ENCODE results near the gene GLE1. TPM values are rescaled to one million over a fixed set of nuclear protein-coding genes. Genes with fewer than 3 reads are reported as not detected.
A peak's percentile ranks its signal among the peaks of the same experiment; 100 is the strongest.

GLE1 gene
- total RNA-seq, 6 experiments from 2014 or later: 22.2 to 26.7 (median 24.7) TPM

- H3K4me1 Mint-ChIP-seq (ENCODE audit: low read depth): peaks cover 26% of the 10 kb centered on the region
- H3K27ac Mint-ChIP-seq: peak overlapping the region; percentile 92
- TF ChIP-seq, protein P1, sequence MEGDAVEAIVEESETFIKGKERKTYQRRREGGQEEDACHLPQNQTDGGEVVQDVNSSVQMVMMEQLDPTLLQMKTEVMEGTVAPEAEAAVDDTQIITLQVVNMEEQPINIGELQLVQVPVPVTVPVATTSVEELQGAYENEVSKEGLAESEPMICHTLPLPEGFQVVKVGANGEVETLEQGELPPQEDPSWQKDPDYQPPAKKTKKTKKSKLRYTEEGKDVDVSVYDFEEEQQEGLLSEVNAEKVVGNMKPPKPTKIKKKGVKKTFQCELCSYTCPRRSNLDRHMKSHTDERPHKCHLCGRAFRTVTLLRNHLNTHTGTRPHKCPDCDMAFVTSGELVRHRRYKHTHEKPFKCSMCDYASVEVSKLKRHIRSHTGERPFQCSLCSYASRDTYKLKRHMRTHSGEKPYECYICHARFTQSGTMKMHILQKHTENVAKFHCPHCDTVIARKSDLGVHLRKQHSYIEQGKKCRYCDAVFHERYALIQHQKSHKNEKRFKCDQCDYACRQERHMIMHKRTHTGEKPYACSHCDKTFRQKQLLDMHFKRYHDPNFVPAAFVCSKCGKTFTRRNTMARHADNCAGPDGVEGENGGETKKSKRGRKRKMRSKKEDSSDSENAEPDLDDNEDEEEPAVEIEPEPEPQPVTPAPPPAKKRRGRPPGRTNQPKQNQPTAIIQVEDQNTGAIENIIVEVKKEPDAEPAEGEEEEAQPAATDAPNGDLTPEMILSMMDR (IDR thresholded peaks at IDR 0.05): no peak
- no peaks in the 10 kb centered on the region for H3K9me3 Mint-ChIP-seq
- H3K27me3 Mint-ChIP-seq (ENCODE audit: insufficient read depth): peaks cover 9% of the 10 kb centered on the region
- H3K36me3 Mint-ChIP-seq (ENCODE audit: low read depth): peaks cover 44% of the 10 kb centered on the region
- H3K4me3 Mint-ChIP-seq: peak overlapping the region; percentile 20
- DNase-seq: no peak
Measured at GRCh38 chr9:128529191-128529590, 24.7 kb downstream of the GLE1 start.

DNA sequence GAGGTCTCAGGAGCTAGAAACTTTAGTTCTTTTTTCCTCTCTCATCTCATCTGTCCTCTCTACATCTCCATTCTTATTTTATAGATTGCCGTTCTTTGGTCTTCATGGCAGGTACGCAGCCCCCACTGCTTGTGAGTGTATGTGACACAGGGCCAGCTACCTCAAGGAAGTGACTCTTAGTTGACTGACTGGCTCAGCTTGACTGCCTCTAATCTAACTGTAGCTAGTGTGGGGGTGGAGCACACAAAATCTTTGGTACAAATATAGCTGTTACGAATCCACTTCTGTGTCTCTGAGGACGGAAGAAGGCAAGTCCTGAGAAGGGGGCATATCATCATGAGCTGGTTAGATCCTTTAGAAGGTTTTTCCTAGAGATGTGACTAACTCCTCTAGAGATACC lies 28.1 kb downstream of the GLE1 start:
- Mint-ChIP-seq H3K36me3 (ENCODE audit: low read depth) (peaks cover 41% of the 10 kb centered on the region), H3K4me1 (ENCODE audit: low read depth) (peaks cover 26% of the 10 kb centered on the region), H3K27ac (no peak overlapping the region), H3K9me3 (no peaks in the 10 kb centered on the region), H3K27me3 (ENCODE audit: insufficient read depth) (peaks cover 7% of the 10 kb centered on the region), H3K4me3 (no peak overlapping the region)
- DNase-seq: no peak
- TF ChIP-seq, protein P1 (IDR thresholded peaks at IDR 0.05): no peak

DNA sequence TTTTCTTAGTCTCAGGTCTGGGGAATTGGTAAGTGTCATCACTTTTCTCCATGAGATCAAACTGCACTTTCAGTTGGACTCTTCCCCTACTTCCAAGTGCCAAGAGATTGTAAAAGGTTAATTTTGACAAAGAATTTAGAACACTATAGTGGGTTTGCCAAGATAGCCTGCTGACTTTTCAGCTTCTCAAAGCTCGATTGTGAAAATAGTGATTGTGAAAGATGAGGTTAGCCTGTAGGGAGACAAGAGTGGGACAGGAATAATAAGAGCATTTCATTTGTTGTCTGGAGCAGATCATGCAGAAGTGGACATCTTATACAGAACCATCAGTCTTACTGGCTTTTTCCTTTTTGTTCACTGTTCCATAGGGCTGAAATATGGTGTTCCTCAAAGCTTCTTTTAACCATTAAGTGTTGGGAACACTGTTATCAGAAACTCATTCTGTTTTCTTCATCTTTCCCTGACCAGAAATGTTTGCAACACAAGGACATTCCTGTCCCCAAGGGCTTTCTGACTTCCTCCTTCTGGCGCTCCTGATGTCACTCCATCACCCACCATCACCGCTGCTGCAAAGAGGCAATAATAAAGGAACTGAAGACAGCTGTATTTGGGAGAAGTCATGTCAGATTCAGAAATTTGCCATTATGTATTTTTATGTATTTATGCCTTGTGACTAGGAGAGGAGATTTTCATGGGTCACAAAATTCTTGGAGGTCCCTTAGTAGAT lies 36.3 kb downstream of the GLE1 start:
- no peaks in the 10 kb centered on the region for H3K9me3 Mint-ChIP-seq
- H3K4me3 Mint-ChIP-seq: no peak overlapping the region
- H3K27ac Mint-ChIP-seq: no peak overlapping the region
- TF ChIP-seq, protein P1 (IDR thresholded peaks at IDR 0.05): no peak
- DNase-seq: no peak
- H3K4me1 Mint-ChIP-seq (ENCODE audit: low read depth): no peaks in the 10 kb centered on the region
- H3K27me3 Mint-ChIP-seq (ENCODE audit: insufficient read depth): no peaks in the 10 kb centered on the region
- peaks cover 35% of the 10 kb centered on the region for H3K36me3 Mint-ChIP-seq (ENCODE audit: low read depth)

DNA sequence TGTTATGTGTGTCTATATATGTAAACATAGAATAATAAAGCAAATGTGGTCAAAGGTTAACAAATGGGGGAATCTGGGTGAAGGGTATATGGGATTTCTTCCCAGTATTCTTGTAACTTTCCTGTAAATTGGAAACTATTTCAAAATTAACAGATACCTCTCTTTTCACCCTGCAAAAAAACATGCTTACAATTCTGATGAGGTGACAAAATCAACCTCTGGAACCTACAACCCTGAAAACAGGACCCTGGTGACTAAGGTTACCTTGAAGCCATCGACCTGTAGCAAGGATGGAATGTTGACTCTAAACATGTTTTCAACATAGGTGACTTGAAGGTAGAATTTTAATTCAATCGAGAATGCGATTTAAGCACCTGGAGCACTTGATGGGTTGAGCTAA lies 42.0 kb downstream of the GLE1 start:
- DNase-seq: no peak
- no peak overlapping the region for H3K27ac Mint-ChIP-seq
- TF ChIP-seq, protein P1 (IDR thresholded peaks at IDR 0.05): no peak
- peaks cover 24% of the 10 kb centered on the region for H3K4me1 Mint-ChIP-seq (ENCODE audit: low read depth)
- H3K27me3 Mint-ChIP-seq (ENCODE audit: insufficient read depth): no peaks in the 10 kb centered on the region
- no peaks in the 10 kb centered on the region for H3K9me3 Mint-ChIP-seq
- peaks cover 8% of the 10 kb centered on the region for H3K36me3 Mint-ChIP-seq (ENCODE audit: low read depth)
- no peak overlapping the region for H3K4me3 Mint-ChIP-seq

- TF ChIP-seq, protein P1 (IDR thresholded peaks at IDR 0.05): no peak
- Mint-ChIP-seq H3K9me3 (no peaks in the 10 kb centered on the region), H3K27ac (no peak overlapping the region), H3K27me3 (ENCODE audit: insufficient read depth) (peaks cover 2% of the 10 kb centered on the region; the same call in 1 of the 2 replicates), H3K4me1 (ENCODE audit: low read depth) (peaks cover 30% of the 10 kb centered on the region), H3K4me3 (no peak overlapping the region), H3K36me3 (ENCODE audit: low read depth) (no peaks in the 10 kb centered on the region)
- DNase-seq: no peak
Measured at GRCh38 chr9:128548876-128549275, 44.4 kb downstream of the GLE1 start.
